ENCODE results near the gene SESTD1. TPM values are rescaled to one million over a fixed set of nuclear protein-coding genes. Genes with fewer than 3 reads are reported as not detected.

The SESTD1 gene
- polyA plus RNA-seq (2013, experiment 1 of 2; ENCODE audit: insufficient read length): 40.1 TPM
- 45.0 TPM for polyA plus RNA-seq (2013, experiment 2 of 2; ENCODE audit: insufficient read length)

GRCh38 chr2:179264368-179265081 is at the start of gene SESTD1:
SESTD1 (minus strand) TSS chr2:179264832; CDS start chr2:179191841, 72,991 bp downstream.
- DNase-seq: peak; percentile 54

DNA sequence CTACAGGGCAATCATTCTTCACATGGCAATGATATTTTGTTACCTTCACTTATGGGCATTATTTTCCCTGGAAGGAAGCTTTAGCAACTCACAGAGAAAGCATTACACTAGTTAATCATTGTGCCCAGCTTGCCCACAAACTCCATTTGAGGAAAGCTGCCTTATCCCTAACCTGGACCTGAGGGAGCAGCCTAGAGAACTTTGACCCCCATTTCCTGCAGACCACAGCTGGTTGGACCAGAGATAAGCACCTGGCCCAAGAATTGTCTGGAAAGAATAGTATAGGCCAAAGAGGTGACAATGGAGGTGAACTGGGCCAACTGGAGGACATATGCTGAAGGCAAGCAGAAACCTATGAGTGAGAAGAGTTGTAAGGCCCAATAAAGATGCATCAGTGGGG is 48.4 kb upstream of the SESTD1 start:
- DNase-seq: no peak

DNA sequence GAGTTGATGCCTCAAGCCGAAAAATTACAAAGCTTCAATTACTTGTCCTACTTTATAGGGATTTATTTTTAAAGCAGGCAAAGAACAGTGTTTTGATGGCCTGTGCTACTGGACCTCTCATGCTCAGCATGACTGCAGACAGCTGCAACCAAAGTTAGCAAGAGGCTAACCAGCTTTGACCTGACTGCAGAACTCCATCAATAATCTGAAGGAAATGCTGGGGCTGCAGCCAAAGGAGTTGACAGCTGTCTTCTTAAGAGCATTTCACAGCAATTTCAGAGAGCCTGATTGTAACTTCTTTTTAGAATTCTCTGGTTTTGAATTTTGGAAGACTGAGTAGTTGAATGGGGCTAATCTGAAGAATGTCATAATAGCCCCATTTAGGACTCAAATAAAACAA is 46.5 kb upstream of the SESTD1 start:
- no peak for DNase-seq

DNA sequence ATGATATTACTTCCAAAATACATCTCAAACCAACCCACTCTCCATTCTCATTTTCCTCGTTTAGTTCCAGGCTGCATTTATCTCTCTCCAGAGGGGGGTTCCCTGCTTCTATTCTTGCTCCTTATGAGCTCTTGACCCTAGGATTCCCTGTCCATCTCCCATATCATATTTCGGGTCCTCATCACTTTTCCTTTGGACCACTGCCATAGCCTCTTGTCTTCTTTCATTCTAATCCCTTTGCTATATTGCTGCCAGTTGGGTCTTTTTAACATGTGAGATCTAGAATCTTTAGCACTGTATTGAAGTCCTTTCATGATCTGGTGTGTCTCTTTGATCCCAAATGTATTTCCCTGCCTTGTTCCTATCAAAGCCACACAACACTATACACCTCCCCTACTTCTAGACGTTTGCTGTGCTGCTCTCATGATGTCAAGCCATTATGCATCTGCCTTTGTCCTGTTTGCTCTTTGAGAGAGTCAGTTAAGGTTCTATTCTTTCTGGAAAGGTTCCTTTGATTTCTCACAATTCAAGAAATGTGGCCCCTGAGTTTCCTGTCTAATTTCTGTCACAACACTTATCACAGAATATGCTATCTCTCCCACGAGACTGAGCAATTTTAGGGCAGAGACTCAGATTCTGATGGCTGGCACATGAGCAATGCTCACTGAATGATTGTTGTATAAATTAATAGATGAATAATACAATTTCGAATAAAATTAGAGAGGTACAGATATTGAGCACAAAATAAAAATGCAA is 43.2 kb upstream of the SESTD1 start:
- DNase-seq: no peak

- DNase-seq: no peak
Observed at GRCh38 chr2:179305125-179305524, 40.5 kb upstream of the SESTD1 start.

- no peak for DNase-seq
Observed at GRCh38 chr2:179304424-179304823, 39.8 kb upstream of the SESTD1 start.

GRCh38 chr2:179302764-179303571 is 38.3 kb upstream of the SESTD1 start:
- no peak for DNase-seq

GRCh38 chr2:179302149-179302548 is 37.5 kb upstream of the SESTD1 start:
- no peak for DNase-seq

DNA sequence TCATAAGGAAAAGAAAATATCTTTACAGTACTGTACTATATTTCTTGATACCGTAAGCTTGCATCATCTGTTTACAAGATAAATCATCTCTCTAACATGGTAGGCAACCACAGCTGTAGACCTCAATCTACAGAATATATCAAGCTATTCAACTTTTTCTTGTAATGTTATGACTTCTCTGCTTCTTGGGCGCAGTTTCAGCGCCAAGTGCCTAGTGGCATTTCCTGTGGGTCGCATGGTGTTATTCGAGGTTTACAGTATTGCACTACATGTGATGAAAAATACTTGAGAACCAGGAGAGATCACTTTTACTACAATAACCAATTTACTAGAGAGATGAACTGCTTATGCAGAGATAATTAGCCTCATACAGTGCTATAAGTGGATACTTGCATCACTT is 34.0 kb upstream of the SESTD1 start:
- no peak for DNase-seq

DNA sequence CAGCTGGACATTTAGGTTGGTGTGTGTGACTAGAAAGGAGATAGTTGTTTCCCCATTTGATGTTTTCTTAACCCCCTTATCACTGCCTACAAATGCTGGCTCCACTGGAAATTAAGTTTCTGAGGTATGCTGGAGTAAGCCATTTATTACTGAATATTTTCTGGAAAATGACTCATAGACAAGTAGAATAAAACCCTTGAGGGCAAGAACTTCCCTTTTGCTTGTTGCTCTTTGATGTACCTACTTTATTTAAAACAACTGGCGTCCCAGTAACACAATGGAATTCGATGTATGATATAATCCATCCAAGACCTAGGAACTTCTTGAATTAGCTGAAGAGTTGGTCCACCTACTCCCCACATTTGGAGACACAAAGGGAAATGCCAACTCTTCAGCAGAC is 33.3 kb upstream of the SESTD1 start:
- no peak for DNase-seq

DNA sequence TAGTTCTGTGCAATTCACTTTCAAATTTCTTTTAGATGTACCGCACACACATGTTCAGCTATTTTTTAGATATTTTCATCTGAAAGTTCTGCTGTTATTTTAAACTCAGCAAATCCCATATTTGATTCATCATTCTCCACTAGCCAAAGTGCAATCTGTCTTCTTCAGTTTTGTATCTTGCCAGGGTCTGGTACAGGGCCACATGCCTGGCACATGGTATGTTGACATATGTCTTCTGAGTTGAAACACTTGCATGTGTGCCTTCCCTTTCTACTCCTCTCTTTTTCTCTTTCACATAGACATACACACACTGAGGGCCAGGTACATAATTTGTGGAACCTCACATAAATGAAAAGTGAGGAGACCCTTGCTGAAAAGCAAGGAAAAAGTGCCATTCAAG is 25.7 kb upstream of the SESTD1 start:
- DNase-seq: no peak

DNA sequence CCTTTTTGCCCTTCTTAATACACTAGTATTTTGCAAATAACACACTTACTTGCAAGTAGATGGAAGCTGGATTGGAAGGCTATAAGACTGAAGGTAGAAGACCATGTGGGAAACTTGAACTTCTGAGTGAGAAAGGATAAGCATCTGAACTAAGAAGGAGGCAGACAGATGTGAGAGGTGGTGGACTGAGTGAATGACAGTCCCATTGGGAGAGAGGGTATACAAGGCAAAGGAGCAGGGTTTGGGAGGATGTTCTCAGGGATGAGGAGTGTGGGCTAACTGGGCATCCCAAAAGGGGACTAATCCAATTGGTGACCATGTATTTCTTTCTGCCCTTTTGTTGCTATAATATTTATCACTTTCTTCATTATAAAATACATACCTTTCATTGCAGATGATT is 20.4 kb upstream of the SESTD1 start:
- no peak for DNase-seq

DNA sequence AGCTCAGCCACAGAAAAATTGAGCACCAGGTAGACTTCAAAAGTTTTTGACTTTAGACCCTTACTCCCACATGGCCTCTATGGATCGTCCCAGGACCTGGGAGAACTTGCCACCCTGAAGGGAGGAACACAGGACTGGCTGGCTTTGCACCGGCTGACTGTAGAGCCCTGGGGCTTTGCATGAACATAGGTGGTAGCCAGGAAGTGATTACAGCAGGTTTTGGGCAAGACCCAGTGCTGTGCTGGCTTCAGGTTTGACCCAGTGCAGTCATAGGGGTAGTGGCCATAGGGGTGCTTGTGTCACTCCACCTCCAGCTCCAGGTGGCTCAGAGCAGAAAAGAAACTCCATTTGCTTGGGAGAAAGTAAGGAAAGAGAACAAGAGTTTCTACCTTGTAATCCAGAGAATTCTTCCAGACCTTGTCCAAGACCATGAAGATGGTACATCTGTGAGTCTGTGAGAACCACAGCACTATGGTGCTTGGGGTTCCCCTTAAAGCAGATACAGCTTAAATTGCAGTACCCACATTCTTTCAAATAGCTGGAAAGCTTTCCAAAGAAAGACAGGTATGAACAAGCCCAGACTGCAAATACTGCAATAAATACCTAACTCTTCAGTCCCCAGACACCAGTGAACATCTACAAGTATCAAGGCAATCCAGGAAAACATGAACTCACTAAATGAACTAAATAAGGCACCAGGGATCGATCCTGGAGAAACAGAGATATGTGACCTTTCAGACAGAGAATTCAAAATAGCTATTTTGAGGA is 13.0 kb upstream of the SESTD1 start:
- no peak for DNase-seq

DNA sequence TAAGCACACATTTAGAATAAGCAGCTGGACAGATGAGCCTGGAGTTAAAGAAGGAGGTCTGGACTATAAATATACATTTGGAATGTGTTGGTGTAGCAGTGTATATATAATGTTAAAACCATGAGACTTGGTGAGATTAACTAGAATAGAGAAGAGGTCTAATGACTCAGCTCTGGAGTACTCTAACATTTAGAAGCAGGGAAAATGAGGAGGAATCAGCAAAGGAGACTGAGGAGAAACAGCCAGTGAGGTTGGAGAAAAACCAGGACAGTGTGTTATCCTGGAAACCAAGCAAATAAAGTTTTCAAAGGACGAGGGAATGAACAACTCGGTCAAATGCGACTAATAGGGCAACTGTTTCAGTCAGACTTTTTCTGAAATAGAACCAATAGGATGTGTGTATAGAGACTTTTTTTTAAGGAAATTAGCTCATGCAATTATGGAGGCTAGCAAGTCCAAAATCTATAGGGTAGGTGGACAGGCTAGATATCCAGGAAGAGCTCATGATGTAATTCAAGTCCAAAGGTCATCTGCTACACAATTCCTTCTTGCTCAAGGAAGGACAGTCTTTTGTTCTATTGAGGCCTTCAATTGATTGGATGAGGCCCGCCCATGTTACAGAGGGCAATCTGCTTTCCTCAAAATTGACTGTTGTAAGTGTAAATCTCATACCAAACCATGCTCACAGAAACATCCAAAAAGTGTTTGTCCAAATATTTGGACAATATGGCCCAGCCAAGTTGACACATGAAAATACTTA is 10.8 kb upstream of the SESTD1 start:
- DNase-seq: peak; percentile 29

DNA sequence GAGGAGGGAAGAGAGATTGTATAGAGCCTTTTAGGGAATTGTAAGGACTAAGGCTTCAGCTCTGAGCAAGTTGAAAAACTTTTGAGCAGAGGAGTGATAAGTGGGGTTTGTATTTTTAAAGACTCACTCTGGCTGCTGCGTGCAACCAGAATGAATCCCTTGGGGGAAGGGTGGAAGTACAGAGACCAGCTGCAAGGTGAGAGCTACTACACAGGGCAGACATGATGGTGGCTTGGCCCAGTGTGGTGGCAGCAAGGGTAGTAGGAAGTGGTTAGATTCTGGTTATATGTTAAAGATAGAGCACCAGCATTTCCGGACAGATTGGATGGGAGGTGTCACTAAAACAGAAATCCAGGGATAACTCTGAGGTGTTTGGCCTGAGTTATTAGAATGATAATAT is 10.1 kb upstream of the SESTD1 start:
- no peak for DNase-seq

DNA sequence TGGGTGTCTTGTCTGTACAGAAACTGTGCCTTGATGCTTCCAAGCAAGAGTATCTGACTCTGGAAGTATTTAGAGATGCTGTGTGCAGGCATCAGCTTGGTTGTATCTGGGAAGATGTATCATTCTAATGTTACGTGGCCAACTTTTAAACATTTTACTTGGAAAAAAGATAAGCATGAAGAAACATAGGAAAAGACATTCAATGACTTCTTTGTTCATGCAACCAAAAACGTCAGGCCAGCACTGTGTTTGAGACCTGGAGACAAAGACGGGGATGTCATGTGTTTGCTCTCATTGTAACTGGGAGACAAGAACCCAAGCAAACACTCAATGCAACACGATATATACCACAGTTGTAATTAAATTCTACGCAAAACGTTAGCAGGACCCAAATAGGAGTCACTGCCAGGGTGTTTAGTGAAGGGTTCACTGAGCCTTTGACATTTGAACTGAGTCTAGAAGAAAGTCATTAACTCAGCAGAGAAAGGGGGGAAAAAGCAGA is 8.9 kb upstream of the SESTD1 start:
- no peak for DNase-seq

GRCh38 chr2:179272406-179273192 is 8.0 kb upstream of the SESTD1 start:
- DNase-seq: peak; percentile 62

DNA sequence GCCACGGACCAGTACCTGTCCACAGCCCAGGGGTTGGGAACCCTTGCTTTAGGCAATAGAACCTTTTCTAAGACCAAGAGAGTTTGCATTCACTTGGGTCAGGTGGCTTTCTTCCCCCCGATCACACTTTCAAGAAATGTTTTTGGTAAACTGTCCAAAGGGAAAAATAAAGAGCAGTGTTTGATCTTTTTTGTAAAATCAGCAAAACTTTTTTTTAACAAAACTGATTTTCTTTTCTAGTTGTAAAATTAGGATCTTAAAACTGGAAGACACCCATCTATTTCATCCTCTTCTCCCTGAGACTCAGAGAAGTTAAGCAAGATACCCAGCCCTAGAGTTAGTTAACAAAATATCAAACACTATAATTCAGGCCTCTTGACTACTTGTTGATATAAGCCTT is 6.1 kb upstream of the SESTD1 start:
- DNase-seq: no peak

DNA sequence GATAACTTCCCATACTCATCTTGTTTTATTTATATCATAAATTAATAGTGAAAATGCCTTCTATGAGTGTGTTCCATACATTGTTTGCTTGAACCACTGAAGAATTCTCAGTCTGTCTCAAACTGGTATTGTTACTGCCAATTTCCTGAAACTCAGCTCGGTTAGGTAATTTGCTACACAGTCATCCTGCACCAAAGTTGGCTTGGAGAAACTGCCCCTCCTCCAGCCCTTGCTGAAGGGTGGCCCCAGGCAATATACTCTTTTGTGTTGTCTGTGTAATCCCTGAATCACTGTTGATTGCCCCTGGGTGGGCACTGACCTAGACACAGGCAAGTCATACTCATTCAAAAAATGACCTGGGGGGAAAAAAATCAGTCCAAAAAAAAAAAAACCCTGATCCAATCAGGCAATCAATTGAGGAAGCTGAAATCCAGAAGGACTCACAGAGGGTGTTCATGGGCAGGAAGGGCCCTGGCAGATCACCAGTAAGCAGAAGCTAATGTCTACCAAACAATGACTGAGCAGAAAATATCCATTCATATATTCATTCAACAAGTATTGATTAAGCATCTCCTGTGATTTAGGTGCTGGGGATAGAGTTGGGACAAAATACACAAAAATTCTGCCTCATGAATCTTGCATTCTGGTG is 3.8 kb upstream of the SESTD1 start:
- DNase-seq: peak; percentile 46

GRCh38 chr2:179266271-179266670 is 1.6 kb upstream of the SESTD1 start:
- no peak for DNase-seq
